ENCODE results near the gene PMM1.

DNA sequence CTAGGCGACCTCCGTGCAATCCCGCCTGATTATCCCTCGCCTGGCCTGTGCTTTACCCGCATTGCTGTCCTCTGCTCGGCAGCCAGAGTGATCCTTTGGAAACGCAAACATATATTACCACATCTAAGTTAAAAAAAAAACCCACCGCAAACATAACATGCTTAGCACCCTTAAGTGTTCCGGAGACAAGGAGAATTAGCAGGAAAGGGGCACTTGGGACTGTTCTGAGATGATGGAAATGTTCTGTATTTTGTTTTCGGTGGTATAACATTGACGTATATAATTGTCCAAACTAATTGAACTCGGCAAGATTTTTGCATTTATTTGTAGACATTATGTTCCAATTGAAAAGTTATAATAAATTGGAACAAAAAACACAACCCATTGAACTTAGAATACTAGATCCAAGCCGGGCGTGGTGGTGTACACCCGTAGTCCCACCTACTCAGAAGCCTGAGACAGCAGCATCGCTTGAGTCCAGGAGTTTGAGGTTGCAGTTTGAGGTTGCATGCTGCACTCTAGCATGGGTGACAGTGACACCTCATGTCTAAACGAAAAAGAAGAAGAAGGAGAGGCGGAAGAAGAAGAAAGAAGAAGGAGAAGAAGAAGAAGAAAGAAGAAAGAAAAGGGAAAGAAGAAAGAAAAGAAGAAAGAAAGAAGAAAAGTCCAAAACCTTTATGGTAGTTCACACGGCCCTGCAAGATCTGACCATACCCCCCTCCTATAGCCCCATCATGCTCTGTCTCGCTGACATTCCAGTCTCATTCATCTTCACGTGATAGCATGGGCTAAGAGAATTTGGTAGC lies 44.8 kb downstream of the PMM1 start:
- no peak for TF ChIP-seq CTCF (IDR thresholded peaks at IDR 0.05)
- no peak for TF ChIP-seq POLR2A (IDR thresholded peaks at IDR 0.05)

Measured in uterus (tissue), 2 donors.